ENCODE data around the gene TSTD2.

DNA sequence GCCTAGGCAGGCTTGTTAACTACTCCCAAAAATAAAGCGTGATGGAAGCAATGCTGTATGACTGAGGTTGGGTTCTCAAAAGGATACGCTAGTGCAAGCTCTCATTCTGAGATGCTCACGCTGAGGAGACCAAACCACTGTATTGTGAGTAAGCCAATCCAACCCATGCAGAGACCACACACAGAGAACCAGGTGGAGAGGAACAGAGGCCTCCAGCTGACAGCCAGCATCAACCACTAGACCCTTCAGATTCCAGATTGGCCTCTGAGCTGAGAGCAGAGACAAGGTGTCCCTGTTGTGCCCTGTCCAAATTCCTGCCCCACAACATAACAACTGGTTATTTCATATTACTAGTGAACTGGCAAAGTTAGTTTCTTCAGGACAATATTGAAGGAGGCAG lies 4.5 kb downstream of the TSTD2 start:
- TF ChIP-seq, protein P1, sequence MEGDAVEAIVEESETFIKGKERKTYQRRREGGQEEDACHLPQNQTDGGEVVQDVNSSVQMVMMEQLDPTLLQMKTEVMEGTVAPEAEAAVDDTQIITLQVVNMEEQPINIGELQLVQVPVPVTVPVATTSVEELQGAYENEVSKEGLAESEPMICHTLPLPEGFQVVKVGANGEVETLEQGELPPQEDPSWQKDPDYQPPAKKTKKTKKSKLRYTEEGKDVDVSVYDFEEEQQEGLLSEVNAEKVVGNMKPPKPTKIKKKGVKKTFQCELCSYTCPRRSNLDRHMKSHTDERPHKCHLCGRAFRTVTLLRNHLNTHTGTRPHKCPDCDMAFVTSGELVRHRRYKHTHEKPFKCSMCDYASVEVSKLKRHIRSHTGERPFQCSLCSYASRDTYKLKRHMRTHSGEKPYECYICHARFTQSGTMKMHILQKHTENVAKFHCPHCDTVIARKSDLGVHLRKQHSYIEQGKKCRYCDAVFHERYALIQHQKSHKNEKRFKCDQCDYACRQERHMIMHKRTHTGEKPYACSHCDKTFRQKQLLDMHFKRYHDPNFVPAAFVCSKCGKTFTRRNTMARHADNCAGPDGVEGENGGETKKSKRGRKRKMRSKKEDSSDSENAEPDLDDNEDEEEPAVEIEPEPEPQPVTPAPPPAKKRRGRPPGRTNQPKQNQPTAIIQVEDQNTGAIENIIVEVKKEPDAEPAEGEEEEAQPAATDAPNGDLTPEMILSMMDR (IDR thresholded peaks at IDR 0.05): no peak
- TF ChIP-seq RELA (CRISPR knock-in tag; IDR thresholded peaks at IDR 0.05; ENCODE audit: borderline replicate concordance) (no peak), ZNF671 (CRISPR knock-in tag; IDR thresholded peaks at IDR 0.05) (no peak), TEAD4 (CRISPR knock-in tag; IDR thresholded peaks at IDR 0.05) (no peak), ZNF281 (CRISPR knock-in tag; IDR thresholded peaks at IDR 0.05) (no peak), GABPB1 (CRISPR knock-in tag; IDR thresholded peaks at IDR 0.05) (no peak), OVOL2 (CRISPR knock-in tag; IDR thresholded peaks at IDR 0.05; ENCODE audit: borderline replicate concordance) (no peak), ZBTB21 (CRISPR knock-in tag; IDR thresholded peaks at IDR 0.05; ENCODE audit: borderline replicate concordance) (no peak), SP1 (CRISPR knock-in tag; conservative IDR thresholded peaks at IDR 0.05) (no peak)
- TF ChIP-seq, protein P2, sequence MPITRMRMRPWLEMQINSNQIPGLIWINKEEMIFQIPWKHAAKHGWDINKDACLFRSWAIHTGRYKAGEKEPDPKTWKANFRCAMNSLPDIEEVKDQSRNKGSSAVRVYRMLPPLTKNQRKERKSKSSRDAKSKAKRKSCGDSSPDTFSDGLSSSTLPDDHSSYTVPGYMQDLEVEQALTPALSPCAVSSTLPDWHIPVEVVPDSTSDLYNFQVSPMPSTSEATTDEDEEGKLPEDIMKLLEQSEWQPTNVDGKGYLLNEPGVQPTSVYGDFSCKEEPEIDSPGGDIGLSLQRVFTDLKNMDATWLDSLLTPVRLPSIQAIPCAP (CRISPR knock-in tag; IDR thresholded peaks at IDR 0.05): no peak
- TF ChIP-seq, protein P3, sequence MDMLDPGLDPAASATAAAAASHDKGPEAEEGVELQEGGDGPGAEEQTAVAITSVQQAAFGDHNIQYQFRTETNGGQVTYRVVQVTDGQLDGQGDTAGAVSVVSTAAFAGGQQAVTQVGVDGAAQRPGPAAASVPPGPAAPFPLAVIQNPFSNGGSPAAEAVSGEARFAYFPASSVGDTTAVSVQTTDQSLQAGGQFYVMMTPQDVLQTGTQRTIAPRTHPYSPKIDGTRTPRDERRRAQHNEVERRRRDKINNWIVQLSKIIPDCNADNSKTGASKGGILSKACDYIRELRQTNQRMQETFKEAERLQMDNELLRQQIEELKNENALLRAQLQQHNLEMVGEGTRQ (CRISPR knock-in tag; IDR thresholded peaks at IDR 0.05): no peak
